SK-N-SH (cell line): Measurements from ENCODE around the gene PLXNA4.

Experiments used
- CTCF ChIP-seq: fragments of 200-600 bp; sonication (generic); IDR thresholded peaks from 2 replicates; pipeline ENCODE4 v1.6.1; 2017; ENCODE audit warnings: antibody characterized with exemption, mild to moderate bottlenecking, moderate library complexity
- MAX ChIP-seq: IDR thresholded peaks from 2 replicates; pipeline ENCODE4 v1.4.0; 2012; ENCODE audit warnings: low read depth
- MXI1 ChIP-seq: IDR thresholded peaks from 2 replicates; pipeline ENCODE4 v1.6.1; 2012; ENCODE audit warnings: mild to moderate bottlenecking, low read depth, low read length, improper control_type of control experiment
- POLR2AphosphoS5 ChIP-seq: IDR thresholded peaks from 2 replicates; pipeline ENCODE4 v1.6.1; 2012; ENCODE audit warnings: low read depth, low read length
- RAD21 ChIP-seq: IDR thresholded peaks from 2 replicates; pipeline ENCODE4 v1.6.1; 2012; ENCODE audit warnings: mild to moderate bottlenecking, low read length
- RCOR1 ChIP-seq: fragments of 150-350 bp; IDR thresholded peaks from 2 replicates; pipeline ENCODE4 v1.6.1; 2017; ENCODE audit warnings: antibody characterized with exemption, low read length
- TCF12 ChIP-seq: IDR thresholded peaks from 2 replicates; pipeline ENCODE4 v1.4.0; 2012

GRCh38 chr7:132258231-132258630 is 318.0 kb downstream of the PLXNA4 start:
- TF ChIP-seq MAX = no peak
- TF ChIP-seq CTCF = no peak
- no peak for TF ChIP-seq RAD21
- TF ChIP-seq TCF12 = no peak
- TF ChIP-seq POLR2AphosphoS5 = no peak
- no peak for TF ChIP-seq RCOR1
- no peak for TF ChIP-seq MXI1
